AG04449 (cell line): ENCODE measurements around the gene AURKB.

Experiments
- CTCF ChIA-PET: fragments of 350-600 bp; formaldehyde crosslinking; extraction: SDS; loops from one replicate; lab custom pipeline; 2021; ENCODE audit warnings: antibody characterized with exemption; lab: Yijun Ruan, JAX
- POLR2A ChIA-PET: fragments of 400-600, 350-600 bp; formaldehyde crosslinking; extraction: SDS; loops from one replicate; lab custom pipeline; 2020; ENCODE audit warnings: antibody characterized with exemption, inconsistent platforms; lab: Yijun Ruan, JAX
- DNase-seq: peaks from one replicate; pipeline ENCODE4 v3.0.0-alpha.2; 2010; ENCODE audit warnings: low read depth, low spot score
- H3K4me3 ChIP-seq: 2 replicates; pipeline ENCODE4 v1.5.1; 2011; ENCODE audit warnings: low read depth, mild to moderate bottlenecking, control low read depth, low read length
- CTCF ChIP-seq: IDR thresholded peaks from one replicate; pipeline ENCODE4 v1.5.1; 2011; ENCODE audit warnings: mild to moderate bottlenecking, moderate library complexity, low read length, control low read depth, inconsistent platforms; ENCODE audit not compliant: insufficient read depth; ENCODE audit errors: missing control alignments

Gene AURKB

GRCh38 chr17:8164815-8165131 is 45.6 kb downstream of the AURKB start:
- CTCF ChIA-PET, result interaction anchor here (1.0 to 1.8 kb wide), 3 partner anchors 44 to 72 kb away, joined by 3 to 6 read pairs (median 3); partner anchors contain the start of gene ALOXE3
- no peak for TF ChIP-seq CTCF
- POLR2A ChIA-PET, result interaction anchor here (0.6 to 2.5 kb wide), 2 partner anchors 9 to 621 kb away, joined by 3 to 14 read pairs; no protein-coding TSS in a partner anchor
- H3K4me3 ChIP-seq, result no peak overlapping the region
- no peak for DNase-seq

GRCh38 chr17:8163978-8164814 is 46.2 kb downstream of the AURKB start:
- ChIA-PET CTCF (interaction anchor here (0.9 to 8.6 kb wide), 5 partner anchors 41 to 104 kb away, joined by 3 to 41 read pairs (median 3); partner anchors contain the start of genes ALOXE3 and HES7), POLR2A (interaction anchor here (0.6 to 2.5 kb wide), 2 partner anchors 9 to 622 kb away, joined by 3 to 14 read pairs; no protein-coding TSS in a partner anchor)
- no peak for TF ChIP-seq CTCF
- DNase-seq, result no peak
- H3K4me3 ChIP-seq, result no peak overlapping the region; the same call in 1 of the 2 replicates

GRCh38 chr17:8162997-8163977 is 47.1 kb downstream of the AURKB start:
- no peak for DNase-seq
- peak overlapping the region; percentile 92 for H3K4me3 ChIP-seq
- no peak for TF ChIP-seq CTCF
- ChIA-PET POLR2A (interaction anchor here (2.5 kb wide), 1 partner anchor 10 kb away, joined by 14 read pairs; no protein-coding TSS in a partner anchor), CTCF (interaction anchor here (0.9 to 8.6 kb wide), 7 partner anchors 32 to 103 kb away, joined by 3 to 41 read pairs (median 3); partner anchors contain the start of genes ALOXE3 and HES7)

- peak within 1 kb of the TSS; percentile 92 for H3K4me3 ChIP-seq
- DNase-seq, result no peak
- POLR2A ChIA-PET, result interaction anchor here (2.5 kb wide), 1 partner anchor 11 kb away, joined by 14 read pairs; no protein-coding TSS in a partner anchor
- CTCF ChIA-PET, result interaction anchor here (1.3 to 8.6 kb wide), 3 partner anchors 32 to 43 kb away, joined by 3 to 41 read pairs (median 34); partner anchors contain the start of genes ALOXE3 and HES7
- no peak for TF ChIP-seq CTCF
These were observed 48.0 kb downstream of the AURKB start, which contains the start of gene VAMP2 for GRCh38 chr17:8162233-8162996. VAMP2 (minus strand) TSS chr17:8162948; CDS start chr17:8162879, 69 bp downstream.
